Left lung (tissue), 10 donors: ENCODE data around the gene TCTN2. TPM values are rescaled to one million over a fixed set of nuclear protein-coding genes. Genes with fewer than 3 reads are reported as not detected.
A peak's percentile ranks its signal among the peaks of the same experiment; 100 is the strongest.

Experiments
- ATAC-seq: fragments of 200-7000 bp; cut with Tn5 transposase; one replicate; pipeline ENCODE4 v1.9.1; 2020; ENCODE audit warnings: moderate library complexity
- DNase-seq, 4 donors: peaks; one replicate each; pipeline ENCODE4 v3.0.0-alpha.2; 2013 to 2020
- H3K27ac ChIP-seq, 2 donors: fragments of 200-600 bp; sonication (generic) in 1 of 2; one replicate each; pipeline versions ENCODE4 v1.5.0 to v1.8.0; 2020 to 2021
- H3K27me3 ChIP-seq, 2 donors: fragments of 200-600 bp; sonication (generic) in 1 of 2; one replicate each; pipeline versions ENCODE4 v1.5.0 to v1.8.0; 2020 to 2021
- H3K36me3 ChIP-seq, 2 donors: fragments of 200-600 bp; sonication (generic) in 1 of 2; one replicate each; pipeline versions ENCODE4 v1.5.0 to v1.8.0; 2020 to 2021
- H3K4me1 ChIP-seq, 2 donors: fragments of 200-600 bp; one replicate each; pipeline ENCODE4 v1.8.0; 2021
- H3K4me3 ChIP-seq, 2 donors: fragments of 200-600 bp; sonication (generic) in 1 of 2; one replicate each; pipeline versions ENCODE4 v1.5.0 to v1.8.0; 2020 to 2021; ENCODE audit warnings: mild to moderate bottlenecking in 1 of 2
- H3K9me3 ChIP-seq, 2 donors: fragments of 200-600 bp; sonication (generic) in 1 of 2; one replicate each; pipeline versions ENCODE4 v1.5.0 to v1.8.0; 2020 to 2021
- intact Hi-C, 2 donors: fragments of 100-400 bp; cut with DNase I; formaldehyde crosslinking; loops; one replicate each; pipeline versions ENCODE4 v1.11.2 to v1.14.2; 2022
- polyA plus RNA-seq, 6 donors: library from polyadenylated mRNA; unstranded; fragments of 120-200 nt; gene quantifications; one replicate each; pipeline ENCODE4 v1.2.1, GENCODE V29; 2013; ENCODE audit not compliant: insufficient read length in 6 of 6
- total RNA-seq, 2 donors: library from RNA; stranded (reverse); fragmentation: NEBNext Ultra II Directional; extraction: Animal tissue kit (Norgen Biotek cat#: 25700); gene quantifications; one replicate each; pipeline ENCODE4 v1.2.1, GENCODE V29; 2021
- TF ChIP-seq, protein P1 (sequence below), 2 donors: fragments of 200-600 bp; sonication (generic) in 1 of 2; IDR thresholded peaks; one replicate each; pipeline versions ENCODE4 v1.5.0 to v1.8.0; 2021; ENCODE audit warnings: antibody characterized with exemption in 2 of 2
- donor health status: DM: no; HTN: yes; CAD: no.
- donor health status: DM: no; HTN: no; CAD: no.

TCTN2 gene
- total and polyA plus RNA-seq, 8 donors, result 11.0 to 30.2 (median 24.6) TPM

DNA sequence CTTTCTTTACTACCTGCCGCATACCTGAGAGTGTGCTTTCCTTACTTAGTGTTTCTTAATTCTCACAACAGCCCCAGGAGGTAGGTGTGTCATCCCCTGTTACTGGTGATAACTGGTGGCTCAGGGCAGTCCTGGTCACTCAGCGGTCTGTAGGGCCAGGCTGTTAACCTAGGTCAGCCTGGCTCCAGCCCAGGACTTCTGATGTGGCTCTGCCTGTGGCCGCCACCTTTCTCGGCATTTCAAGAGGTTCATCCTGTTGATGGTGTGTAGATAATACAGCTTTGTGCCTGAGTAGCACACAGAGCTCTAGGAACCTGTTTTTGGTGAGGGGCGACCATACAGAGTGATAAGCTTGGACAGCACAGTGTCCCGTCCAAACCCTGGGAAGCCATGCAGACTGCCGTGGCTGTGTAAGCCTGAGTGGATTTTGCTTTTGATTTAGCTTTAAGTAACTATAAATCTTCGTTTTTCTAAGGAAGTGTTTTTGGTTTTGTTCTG is 79.3 kb downstream of the TCTN2 start:
- TF ChIP-seq, protein P1, sequence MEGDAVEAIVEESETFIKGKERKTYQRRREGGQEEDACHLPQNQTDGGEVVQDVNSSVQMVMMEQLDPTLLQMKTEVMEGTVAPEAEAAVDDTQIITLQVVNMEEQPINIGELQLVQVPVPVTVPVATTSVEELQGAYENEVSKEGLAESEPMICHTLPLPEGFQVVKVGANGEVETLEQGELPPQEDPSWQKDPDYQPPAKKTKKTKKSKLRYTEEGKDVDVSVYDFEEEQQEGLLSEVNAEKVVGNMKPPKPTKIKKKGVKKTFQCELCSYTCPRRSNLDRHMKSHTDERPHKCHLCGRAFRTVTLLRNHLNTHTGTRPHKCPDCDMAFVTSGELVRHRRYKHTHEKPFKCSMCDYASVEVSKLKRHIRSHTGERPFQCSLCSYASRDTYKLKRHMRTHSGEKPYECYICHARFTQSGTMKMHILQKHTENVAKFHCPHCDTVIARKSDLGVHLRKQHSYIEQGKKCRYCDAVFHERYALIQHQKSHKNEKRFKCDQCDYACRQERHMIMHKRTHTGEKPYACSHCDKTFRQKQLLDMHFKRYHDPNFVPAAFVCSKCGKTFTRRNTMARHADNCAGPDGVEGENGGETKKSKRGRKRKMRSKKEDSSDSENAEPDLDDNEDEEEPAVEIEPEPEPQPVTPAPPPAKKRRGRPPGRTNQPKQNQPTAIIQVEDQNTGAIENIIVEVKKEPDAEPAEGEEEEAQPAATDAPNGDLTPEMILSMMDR (IDR thresholded peaks at IDR 0.05), result no peak
- DNase-seq (no peak), ATAC-seq (no peak)
- Histone ChIP-seq H3K27ac (no peak overlapping the region), H3K4me1 (peaks cover 0 to 5% of the 10 kb centered on the region in 2 donors), H3K27me3 (no peaks in the 10 kb centered on the region), H3K36me3 (peaks cover 0 to 80% of the 10 kb centered on the region in 2 donors), H3K9me3 (no peaks in the 10 kb centered on the region), H3K4me3 (no peak overlapping the region)
- intact Hi-C loops, result no loop called here

DNA sequence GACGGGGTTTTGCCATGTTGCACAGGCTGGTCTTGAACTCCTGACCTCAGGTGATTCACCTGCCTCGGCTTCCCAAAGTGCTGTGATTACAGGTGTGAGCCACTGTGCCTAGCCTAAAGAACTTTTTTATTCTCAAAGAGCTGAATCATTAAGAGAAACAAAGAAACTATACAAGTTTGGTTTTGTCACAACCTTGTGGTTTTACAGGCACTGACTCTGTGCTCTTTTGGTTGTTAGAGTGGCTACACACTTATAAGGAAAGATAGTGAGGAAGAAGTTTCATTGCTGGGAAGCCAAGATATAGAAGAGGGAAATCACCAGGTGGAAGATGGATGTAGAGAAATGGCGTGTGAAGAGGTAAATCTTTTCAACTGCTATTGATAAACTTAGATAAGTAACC is 81.1 kb downstream of the TCTN2 start:
- H3K4me3 ChIP-seq, result no peak overlapping the region
- H3K27ac ChIP-seq, result no peak overlapping the region
- no peaks in the 10 kb centered on the region for H3K27me3 ChIP-seq
- peaks cover 0 to 91% of the 10 kb centered on the region in 2 donors for H3K36me3 ChIP-seq
- H3K4me1 ChIP-seq, result peaks cover 0 to 5% of the 10 kb centered on the region in 2 donors
- no peaks in the 10 kb centered on the region for H3K9me3 ChIP-seq
- intact Hi-C loops, result no loop called here
- no peak for ATAC-seq
- DNase-seq, result no peak
- TF ChIP-seq, protein P1 (IDR thresholded peaks at IDR 0.05), result no peak

DNA sequence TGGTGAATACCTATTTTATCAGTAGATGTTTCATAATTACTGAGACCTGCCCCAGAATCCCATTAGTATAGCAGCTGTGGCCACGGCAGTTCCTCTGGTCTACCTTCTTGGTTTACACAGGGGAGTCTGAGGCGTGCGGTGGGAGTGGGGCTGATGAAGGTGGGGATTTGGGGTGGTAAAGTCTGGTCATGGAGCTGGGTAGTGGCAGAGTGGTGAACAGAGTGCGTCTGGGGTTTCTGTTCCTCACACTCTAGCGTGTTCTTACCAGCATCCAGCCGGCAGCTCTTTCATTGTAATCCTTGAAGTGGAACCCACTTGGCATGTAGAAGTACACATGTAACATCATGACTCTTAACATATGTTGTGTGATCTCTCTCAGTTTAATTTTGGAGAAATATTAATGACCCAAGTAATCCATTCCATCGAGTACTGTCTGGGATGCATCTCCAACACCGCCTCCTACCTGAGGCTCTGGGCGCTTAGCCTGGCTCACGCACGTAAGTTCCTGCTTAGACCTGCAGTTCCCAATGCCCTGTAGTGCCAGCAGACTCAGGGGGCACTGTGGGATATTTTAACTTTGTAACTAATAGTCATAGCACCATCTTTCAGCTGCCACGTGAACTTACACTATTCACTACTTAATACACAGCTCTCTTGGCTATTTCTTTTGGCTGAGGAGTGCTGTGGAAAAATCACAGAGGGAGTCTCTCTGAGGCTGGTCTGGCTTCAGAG is 83.3 kb downstream of the TCTN2 start:
- Histone ChIP-seq H3K4me1 (no peaks in the 10 kb centered on the region), H3K27ac (no peak overlapping the region), H3K9me3 (no peaks in the 10 kb centered on the region), H3K36me3 (peaks cover 0 to 93% of the 10 kb centered on the region in 2 donors), H3K27me3 (no peaks in the 10 kb centered on the region), H3K4me3 (no peak overlapping the region)
- intact Hi-C loops, result no loop called here
- ATAC-seq (no peak), DNase-seq (no peak)
- TF ChIP-seq, protein P1 (IDR thresholded peaks at IDR 0.05), result no peak

DNA sequence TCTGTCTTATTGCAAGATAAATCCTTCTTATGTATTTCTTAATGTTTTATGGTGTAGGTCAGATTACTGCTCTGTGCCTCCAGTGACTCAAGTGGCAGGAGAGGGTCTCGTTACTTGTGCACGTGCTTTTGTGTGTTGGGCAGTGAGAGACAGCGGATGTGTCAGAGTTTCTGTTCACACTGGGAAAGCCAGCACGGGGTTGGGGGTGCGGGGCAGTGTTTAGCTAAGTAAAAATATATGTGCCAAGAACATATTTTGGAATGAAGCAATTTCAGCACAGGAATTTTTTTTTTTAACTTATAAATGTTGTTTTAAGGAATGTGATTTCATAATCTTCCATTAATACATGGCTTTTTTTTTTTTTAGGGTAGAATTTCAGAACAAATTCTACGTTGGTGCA is 86.6 kb downstream of the TCTN2 start:
- intact Hi-C loops, result no loop called here
- TF ChIP-seq, protein P1 (IDR thresholded peaks at IDR 0.05), result no peak
- H3K36me3 ChIP-seq, result peaks cover 0 to 64% of the 10 kb centered on the region in 2 donors
- peak in 3 of 4 donors; percentile 52 to 76 (median 52) for DNase-seq
- H3K4me3 ChIP-seq, result no peak overlapping the region
- H3K27me3 ChIP-seq, result peaks cover 0 to 12% of the 10 kb centered on the region in 2 donors
- H3K4me1 ChIP-seq, result peaks cover 0 to 13% of the 10 kb centered on the region in 2 donors
- H3K9me3 ChIP-seq, result no peaks in the 10 kb centered on the region
- peak; percentile 43 for ATAC-seq
- no peak overlapping the region for H3K27ac ChIP-seq

Other genes starting within 250 kb of the TCTN2 start
- 10 to 100 TPM in 1 of 2 donors, 1 to 10 TPM in 1; 8.9 to 14.0 TPM for gene RILPL2, start 234.4 kb upstream of the TCTN2 start, total RNA-seq
- 1 to 10 TPM; 4.6 to 5.7 (median 5.2) TPM for gene RILPL2, start 234.4 kb upstream of the TCTN2 start, polyA plus RNA-seq
- 10 to 100 TPM; 22.6 to 24.5 TPM for gene SNRNP35, start 213.0 kb upstream of the TCTN2 start, total RNA-seq
- 10 to 100 TPM; 35.3 to 42.6 (median 39.0) TPM for gene SNRNP35, start 213.0 kb upstream of the TCTN2 start, polyA plus RNA-seq
- 10 to 100 TPM; 11.9 to 19.1 TPM for gene RILPL1, start 137.4 kb upstream of the TCTN2 start, total RNA-seq
- 10 to 100 TPM; 19.2 to 25.2 (median 23.1) TPM for gene RILPL1, start 137.4 kb upstream of the TCTN2 start, polyA plus RNA-seq
- 100 to 1,000 TPM; 270 to 343 TPM for gene TMED2, start 86.6 kb upstream of the TCTN2 start, total RNA-seq
- gene TMED2, start 86.6 kb upstream of the TCTN2 start, polyA plus RNA-seq, result 100 to 1,000 TPM; 162 to 214 (median 193) TPM
- 10 to 100 TPM; 13.9 to 21.5 TPM for gene DDX55, start 69.0 kb upstream of the TCTN2 start, total RNA-seq
- 10 to 100 TPM; 36.1 to 59.3 (median 45.4) TPM for gene DDX55, start 69.0 kb upstream of the TCTN2 start, polyA plus RNA-seq
- gene EIF2B1, start 37.4 kb upstream of the TCTN2 start, total RNA-seq, result 10 to 100 TPM; 40.7 to 42.7 TPM
- 10 to 100 TPM; 65.6 to 73.4 (median 68.4) TPM for gene EIF2B1, start 37.4 kb upstream of the TCTN2 start, polyA plus RNA-seq
- 10 to 100 TPM; 27.2 to 29.6 TPM for gene GTF2H3, start 37.3 kb upstream of the TCTN2 start, total RNA-seq
- 10 to 100 TPM; 35.4 to 40.1 (median 38.4) TPM for gene GTF2H3, start 37.3 kb upstream of the TCTN2 start, polyA plus RNA-seq
- 10 to 100 TPM; 20.7 to 37.2 TPM for gene ATP6V0A2, start 41.2 kb downstream of the TCTN2 start, total RNA-seq
- 10 to 100 TPM; 21.7 to 28.0 (median 25.0) TPM for gene ATP6V0A2, start 41.2 kb downstream of the TCTN2 start, polyA plus RNA-seq
- gene DNAH10, start 91.2 kb downstream of the TCTN2 start, total RNA-seq, result 1 to 10 TPM in 1 of 2 donors, under 1 TPM in 1; 0.79 to 4.0 TPM
- gene DNAH10, start 91.2 kb downstream of the TCTN2 start, polyA plus RNA-seq, result 10 to 100 TPM in 1 of 6 donors, 1 to 10 TPM in 5; 3.5 to 10.4 (median 7.8) TPM